ENCODE measurements around the gene TNFRSF14. TPM values are rescaled to one million over a fixed set of nuclear protein-coding genes. Genes with fewer than 3 reads are reported as not detected.

Gene TNFRSF14
- total and polyA plus RNA-seq, 2 experiments from 2014 or later: 0.24 to 0.75 TPM

- DNase-seq (ENCODE audit: low read depth in 1 of 2, low spot score in 1 of 2): no peak
Observed at GRCh38 chr1:2560299-2561073, 4.3 kb downstream of the TNFRSF14 start.

GRCh38 chr1:2561446-2561845, 5.3 kb downstream of the TNFRSF14 start:
- Histone ChIP-seq H3K27me3 (no peaks in the 10 kb centered on the region), H3K9me3 (ENCODE audit: low read depth) (no peaks in the 10 kb centered on the region), H3K4me1 (ENCODE audit: low read depth) (peaks cover 7% of the 10 kb centered on the region), H3K4me3 (no peak overlapping the region), H3K36me3 (no peaks in the 10 kb centered on the region), H3K27ac (no peak overlapping the region)
- DNase-seq (ENCODE audit: low read depth in 1 of 2, low spot score in 1 of 2): no peak
- no peak for TF ChIP-seq CTCF (IDR thresholded peaks at IDR 0.05; ENCODE audit: low read depth, low read length)

More at GRCh38 chr1:2560299-2561073, 4.3 kb downstream of the TNFRSF14 start:
- H3K36me3 ChIP-seq: no peaks in the 10 kb centered on the region
- no peak for TF ChIP-seq CTCF (IDR thresholded peaks at IDR 0.05; ENCODE audit: low read depth, low read length)
- no peaks in the 10 kb centered on the region for H3K9me3 ChIP-seq (ENCODE audit: low read depth)
- no peaks in the 10 kb centered on the region for H3K27me3 ChIP-seq
- peaks cover 10% of the 10 kb centered on the region for H3K4me1 ChIP-seq (ENCODE audit: low read depth)
- no peak overlapping the region for H3K27ac ChIP-seq
- H3K4me3 ChIP-seq: no peak overlapping the region

GRCh38 chr1:2561898-2562895, 6.0 kb downstream of the TNFRSF14 start:
- H3K36me3 ChIP-seq: no peaks in the 10 kb centered on the region
- no peaks in the 10 kb centered on the region for H3K27me3 ChIP-seq
- no peak for DNase-seq (ENCODE audit: low read depth in 1 of 2, low spot score in 1 of 2)
- TF ChIP-seq CTCF (IDR thresholded peaks at IDR 0.05; ENCODE audit: low read depth, low read length): peak; percentile 37
- H3K9me3 ChIP-seq (ENCODE audit: low read depth): no peaks in the 10 kb centered on the region
- no peak overlapping the region for H3K4me3 ChIP-seq
- no peaks in the 10 kb centered on the region for H3K4me1 ChIP-seq (ENCODE audit: low read depth)
- no peak overlapping the region for H3K27ac ChIP-seq

GRCh38 chr1:2563205-2563604, 7.0 kb downstream of the TNFRSF14 start:
- Histone ChIP-seq H3K36me3 (no peaks in the 10 kb centered on the region), H3K27me3 (no peaks in the 10 kb centered on the region), H3K9me3 (ENCODE audit: low read depth) (no peaks in the 10 kb centered on the region), H3K4me1 (ENCODE audit: low read depth) (no peaks in the 10 kb centered on the region), H3K4me3 (no peak overlapping the region), H3K27ac (no peak overlapping the region)
- DNase-seq (ENCODE audit: low read depth in 1 of 2, low spot score in 1 of 2): no peak
- no peak for TF ChIP-seq CTCF (IDR thresholded peaks at IDR 0.05; ENCODE audit: low read depth, low read length)

- TF ChIP-seq CTCF (IDR thresholded peaks at IDR 0.05; ENCODE audit: low read depth, low read length): no peak
- no peaks in the 10 kb centered on the region for H3K9me3 ChIP-seq (ENCODE audit: low read depth)
- DNase-seq (ENCODE audit: low read depth in 1 of 2, low spot score in 1 of 2): no peak
- H3K27ac ChIP-seq: no peak overlapping the region
- H3K27me3 ChIP-seq: no peaks in the 10 kb centered on the region
- no peaks in the 10 kb centered on the region for H3K4me1 ChIP-seq (ENCODE audit: low read depth)
- no peaks in the 10 kb centered on the region for H3K36me3 ChIP-seq
- H3K4me3 ChIP-seq: no peak overlapping the region
Observed at GRCh38 chr1:2564006-2564814, 8.0 kb downstream of the TNFRSF14 start.
